Neural crest cell (in vitro differentiated cells): Measurements from ENCODE around the gene SYNE2. TPM values are rescaled to one million over a fixed set of nuclear protein-coding genes. Genes with fewer than 3 reads are reported as not detected.

Experiments used
- DNase-seq: peaks from one replicate; pipeline ENCODE4 v3.0.0; 2021; ENCODE audit warnings: low read depth, mixed read lengths, low spot score
- H3K27ac Mint-ChIP-seq: one replicate; pipeline ENCODE4 v1.8.0; 2021; ENCODE audit warnings: mild to moderate bottlenecking, mixed read lengths; ENCODE audit not compliant: unreplicated experiment
- H3K27me3 Mint-ChIP-seq: 2 replicates; pipeline ENCODE4 v1.8.0; 2021; ENCODE audit warnings: low read depth, mild to moderate bottlenecking, mixed read lengths
- H3K36me3 Mint-ChIP-seq: 2 replicates; pipeline ENCODE4 v1.8.0; 2021; ENCODE audit warnings: low read depth, mild to moderate bottlenecking, mixed read lengths
- H3K4me1 Mint-ChIP-seq: 2 replicates; pipeline ENCODE4 v1.8.0; 2021; ENCODE audit warnings: mixed read lengths
- H3K4me3 Mint-ChIP-seq: one replicate; pipeline ENCODE4 v1.8.0; 2021; ENCODE audit warnings: mild to moderate bottlenecking, mixed read lengths
- H3K9me3 Mint-ChIP-seq: 2 replicates; pipeline ENCODE4 v1.8.0; 2021; ENCODE audit warnings: mixed read lengths
- CTCF ChIP-seq: fragments of 200-600 bp; sonication (generic); conservative IDR thresholded peaks from 2 replicates; pipeline ENCODE4 v1.5.0; 2021; ENCODE audit warnings: antibody characterized with exemption, mild to moderate bottlenecking
- total RNA-seq: library from RNA; stranded (reverse); gene quantifications from 2 replicates; pipeline ENCODE4 v1.2.1, GENCODE V29; 2021

SYNE2 gene
- total RNA-seq, 1 donor from 2014 or later: 84.8 TPM

GRCh38 chr14:63878052-63878451 lies 25.2 kb downstream of the SYNE2 start:
- Mint-ChIP-seq H3K27me3 (no peaks in the 10 kb centered on the region), H3K9me3 (no peaks in the 10 kb centered on the region), H3K4me1 (peaks cover 9% of the 10 kb centered on the region), H3K4me3 (no peak overlapping the region), H3K27ac (peak overlapping the region; percentile 78), H3K36me3 (peaks cover 3% of the 10 kb centered on the region)
- no peak for DNase-seq
- TF ChIP-seq CTCF: no peak

GRCh38 chr14:63878792-63879191 lies 26.0 kb downstream of the SYNE2 start:
- H3K36me3 Mint-ChIP-seq: peaks cover 3% of the 10 kb centered on the region
- no peak overlapping the region for H3K27ac Mint-ChIP-seq
- H3K4me1 Mint-ChIP-seq: peaks cover 6% of the 10 kb centered on the region
- no peak overlapping the region for H3K4me3 Mint-ChIP-seq
- no peak for TF ChIP-seq CTCF
- DNase-seq: no peak
- H3K9me3 Mint-ChIP-seq: no peaks in the 10 kb centered on the region
- H3K27me3 Mint-ChIP-seq: no peaks in the 10 kb centered on the region

- Mint-ChIP-seq H3K36me3 (no peaks in the 10 kb centered on the region), H3K9me3 (no peaks in the 10 kb centered on the region), H3K27me3 (no peaks in the 10 kb centered on the region), H3K4me1 (no peaks in the 10 kb centered on the region), H3K27ac (no peak overlapping the region), H3K4me3 (no peak overlapping the region)
- no peak for DNase-seq
- no peak for TF ChIP-seq CTCF
Observed at GRCh38 chr14:63881926-63882325, 29.1 kb downstream of the SYNE2 start.

GRCh38 chr14:63887899-63888298 lies 35.1 kb downstream of the SYNE2 start:
- TF ChIP-seq CTCF: no peak
- no peak overlapping the region for H3K4me3 Mint-ChIP-seq
- H3K9me3 Mint-ChIP-seq: no peaks in the 10 kb centered on the region
- H3K36me3 Mint-ChIP-seq: no peaks in the 10 kb centered on the region
- no peak for DNase-seq
- no peak overlapping the region for H3K27ac Mint-ChIP-seq
- H3K4me1 Mint-ChIP-seq: peaks cover 25% of the 10 kb centered on the region
- H3K27me3 Mint-ChIP-seq: no peaks in the 10 kb centered on the region

- no peak overlapping the region for H3K27ac Mint-ChIP-seq
- no peak overlapping the region for H3K4me3 Mint-ChIP-seq
- no peak for TF ChIP-seq CTCF
- peaks cover 29% of the 10 kb centered on the region for H3K4me1 Mint-ChIP-seq
- no peaks in the 10 kb centered on the region for H3K9me3 Mint-ChIP-seq
- no peak for DNase-seq
- H3K27me3 Mint-ChIP-seq: no peaks in the 10 kb centered on the region
- no peaks in the 10 kb centered on the region for H3K36me3 Mint-ChIP-seq
Observed at GRCh38 chr14:63890553-63890952, 37.7 kb downstream of the SYNE2 start.
